ENCODE data around the gene CALN1.

GRCh38 chr7:71769326-71769725 is 642.8 kb downstream of the CALN1 start:
- no peak for TF ChIP-seq CTCF (IDR thresholded peaks at IDR 0.05)
- TF ChIP-seq POLR2A (IDR thresholded peaks at IDR 0.05): no peak
